Measurements from ENCODE around the gene HOOK2. TPM values are rescaled to one million over a fixed set of nuclear protein-coding genes. Genes with fewer than 3 reads are reported as not detected.
"Not testable (repeated sequence)": the region's sequence is repeated elsewhere in the genome, so short reads cannot be mapped to it uniquely, and the experiment has no call there.

The HOOK2 gene
- total and polyA plus RNA-seq, 4 donors: 39.8 to 67.4 (median 50.6) TPM

DNA sequence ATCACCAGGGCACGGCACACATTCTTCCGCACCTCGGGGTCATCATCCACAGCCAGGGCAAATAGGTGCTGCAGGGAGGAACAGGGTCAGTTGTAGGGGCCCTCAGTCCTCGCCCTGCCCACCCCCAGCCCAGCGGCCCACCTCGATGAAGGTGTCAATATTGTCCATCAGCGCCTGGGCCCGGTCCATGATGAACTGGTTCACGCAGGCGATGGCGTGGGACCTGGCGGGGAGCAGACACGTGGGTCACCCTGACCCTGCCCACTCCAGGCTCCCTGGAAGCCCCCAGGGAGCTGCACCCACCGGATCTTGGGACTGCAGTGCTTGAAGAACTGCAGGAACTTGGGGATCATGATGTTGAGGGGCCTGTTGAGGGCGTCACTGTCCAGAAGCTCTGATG, 60.2 kb downstream of the HOOK2 start:
- TF ChIP-seq, protein P1, sequence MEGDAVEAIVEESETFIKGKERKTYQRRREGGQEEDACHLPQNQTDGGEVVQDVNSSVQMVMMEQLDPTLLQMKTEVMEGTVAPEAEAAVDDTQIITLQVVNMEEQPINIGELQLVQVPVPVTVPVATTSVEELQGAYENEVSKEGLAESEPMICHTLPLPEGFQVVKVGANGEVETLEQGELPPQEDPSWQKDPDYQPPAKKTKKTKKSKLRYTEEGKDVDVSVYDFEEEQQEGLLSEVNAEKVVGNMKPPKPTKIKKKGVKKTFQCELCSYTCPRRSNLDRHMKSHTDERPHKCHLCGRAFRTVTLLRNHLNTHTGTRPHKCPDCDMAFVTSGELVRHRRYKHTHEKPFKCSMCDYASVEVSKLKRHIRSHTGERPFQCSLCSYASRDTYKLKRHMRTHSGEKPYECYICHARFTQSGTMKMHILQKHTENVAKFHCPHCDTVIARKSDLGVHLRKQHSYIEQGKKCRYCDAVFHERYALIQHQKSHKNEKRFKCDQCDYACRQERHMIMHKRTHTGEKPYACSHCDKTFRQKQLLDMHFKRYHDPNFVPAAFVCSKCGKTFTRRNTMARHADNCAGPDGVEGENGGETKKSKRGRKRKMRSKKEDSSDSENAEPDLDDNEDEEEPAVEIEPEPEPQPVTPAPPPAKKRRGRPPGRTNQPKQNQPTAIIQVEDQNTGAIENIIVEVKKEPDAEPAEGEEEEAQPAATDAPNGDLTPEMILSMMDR (IDR thresholded peaks at IDR 0.05; ENCODE audit: control extremely low read depth, extremely low read depth): no peak
- peaks cover 7 to 59% (median 55%) of the 10 kb centered on the region in 4 donors for H3K36me3 ChIP-seq (ENCODE audit: control insufficient read depth in 4 of 4, insufficient read depth in 4 of 4, low read length in 4 of 4)
- H3K4me1 ChIP-seq (ENCODE audit: control insufficient read depth in 5 of 5, insufficient read depth in 5 of 5, low read length in 5 of 5): peaks cover 0 to 3% (median under 1%) of the 10 kb centered on the region in 5 donors
- no peak overlapping the region for H3K9ac ChIP-seq (ENCODE audit: insufficient read depth in 1 of 2, low read length in 2 of 2)
- ATAC-seq (ENCODE audit: insufficient read depth, low FRiP score) (no peak), DNase-seq (no peak)
- no peak overlapping the region for H3K4me3 ChIP-seq
- WGBS, 2 donors: 95 to 96% methylated on average over 15 of the region's 15 CpGs
- no peaks in the 10 kb centered on the region for H3K9me3 ChIP-seq (ENCODE audit: control insufficient read depth in 4 of 4, insufficient read depth in 3 of 4, low read length in 3 of 4)
- no peak overlapping the region for H3K27ac ChIP-seq (ENCODE audit: low read depth in 1 of 2, low read length in 1 of 2)
- H3K27me3 ChIP-seq (ENCODE audit: control insufficient read depth in 3 of 3, insufficient read depth in 3 of 3, low read length in 2 of 3): no peaks in the 10 kb centered on the region

DNA sequence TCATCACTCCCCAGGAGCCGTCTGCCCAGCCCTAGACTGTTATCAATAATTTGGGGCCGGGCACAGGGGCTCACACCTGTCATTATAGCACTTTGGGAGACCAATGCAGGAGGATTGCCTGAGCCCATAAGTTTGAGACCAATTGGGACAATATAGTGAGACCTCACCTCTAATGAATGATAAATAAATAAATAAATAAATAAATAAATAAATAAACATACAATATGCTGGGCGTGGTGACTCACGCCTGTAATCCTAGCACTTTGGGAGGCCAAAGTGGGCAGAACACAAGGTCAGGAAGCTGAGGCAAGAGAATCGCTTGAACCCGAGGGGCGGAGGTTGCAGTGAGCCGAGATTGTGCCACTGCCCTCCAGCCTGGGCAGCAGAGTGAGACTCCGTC, 62.0 kb downstream of the HOOK2 start:
- not testable (repeated sequence) for H3K4me1 ChIP-seq (ENCODE audit: control insufficient read depth in 5 of 5, insufficient read depth in 5 of 5, low read length in 5 of 5); ATAC-seq (ENCODE audit: insufficient read depth, low FRiP score); H3K27me3 ChIP-seq (ENCODE audit: control insufficient read depth in 3 of 3, insufficient read depth in 3 of 3, low read length in 2 of 3); DNase-seq; H3K9me3 ChIP-seq (ENCODE audit: control insufficient read depth in 4 of 4, insufficient read depth in 3 of 4, low read length in 3 of 4); H3K4me3 ChIP-seq; H3K27ac ChIP-seq (ENCODE audit: low read depth in 1 of 2, low read length in 1 of 2); H3K9ac ChIP-seq (ENCODE audit: insufficient read depth in 1 of 2, low read length in 2 of 2)
- H3K36me3 ChIP-seq (ENCODE audit: control insufficient read depth in 4 of 4, insufficient read depth in 4 of 4, low read length in 4 of 4): peaks cover 18 to 56% (median 54%) of the 10 kb centered on the region in 4 donors
- WGBS, 2 donors: 93 to 98% methylated on average over 9 of the region's 9 CpGs

Small RNA genes within 50 kb of the gene (small RNA-seq; reads per million reads assigned to genes)
- gene MIR5684 (ENCODE audit: low replicate concordance): not detected

Other genes starting within 250 kb of the HOOK2 start
- gene ZNF564, start 224.1 kb downstream of the HOOK2 start, total RNA-seq: 10 to 100 TPM; 11.1 to 26.3 TPM
- 1 to 10 TPM; 5.2 to 5.3 TPM for gene ZNF564, start 224.1 kb downstream of the HOOK2 start, polyA plus RNA-seq
- 10 to 100 TPM in 1 of 2 donors, 1 to 10 TPM in 1; 7.7 to 10.4 TPM for gene ZNF490, start 164.7 kb downstream of the HOOK2 start, total RNA-seq
- under 1 TPM; 0.94 to 0.96 TPM for gene ZNF490, start 164.7 kb downstream of the HOOK2 start, polyA plus RNA-seq
- gene ZNF791, start 164.6 kb downstream of the HOOK2 start, total RNA-seq: 10 to 100 TPM; 20.7 to 33.4 TPM
- 10 to 100 TPM in 1 of 2 donors, 1 to 10 TPM in 1; 5.5 to 10.1 TPM for gene ZNF791, start 164.6 kb downstream of the HOOK2 start, polyA plus RNA-seq
- gene MAN2B1, start 108.8 kb downstream of the HOOK2 start, total RNA-seq: 100 to 1,000 TPM in 1 of 2 donors, 10 to 100 TPM in 1; 38.7 to 160 TPM
- gene MAN2B1, start 108.8 kb downstream of the HOOK2 start, polyA plus RNA-seq: 100 to 1,000 TPM in 1 of 2 donors, 10 to 100 TPM in 1; 93.2 to 118 TPM
- gene WDR83, start 108.7 kb downstream of the HOOK2 start, total RNA-seq: 10 to 100 TPM in 1 of 2 donors, 1 to 10 TPM in 1; 7.9 to 11.9 TPM
- gene WDR83, start 108.7 kb downstream of the HOOK2 start, polyA plus RNA-seq: 10 to 100 TPM; 11.8 to 15.8 TPM
- gene DHPS, start 93.7 kb downstream of the HOOK2 start, total RNA-seq: 10 to 100 TPM; 65.0 to 78.8 TPM
- gene DHPS, start 93.7 kb downstream of the HOOK2 start, polyA plus RNA-seq: 10 to 100 TPM; 70.7 to 80.8 TPM
- not detected for gene GNG14, start 87.6 kb downstream of the HOOK2 start, total RNA-seq
- not detected for gene GNG14, start 87.6 kb downstream of the HOOK2 start, polyA plus RNA-seq
- gene FBXW9, start 78.9 kb downstream of the HOOK2 start, total RNA-seq: 10 to 100 TPM; 10.7 to 17.1 TPM
- gene FBXW9, start 78.9 kb downstream of the HOOK2 start, polyA plus RNA-seq: 10 to 100 TPM in 1 of 2 donors, 1 to 10 TPM in 1; 6.8 to 13.0 TPM
- 10 to 100 TPM; 54.7 to 63.0 TPM for gene TNPO2, start 51.6 kb downstream of the HOOK2 start, total RNA-seq
- 10 to 100 TPM; 29.5 to 31.5 TPM for gene TNPO2, start 51.6 kb downstream of the HOOK2 start, polyA plus RNA-seq
- 100 to 1,000 TPM in 1 of 2 donors, 10 to 100 TPM in 1; 77.2 to 144 TPM for gene TRIR, start 40.9 kb downstream of the HOOK2 start, total RNA-seq
- 100 to 1,000 TPM; 226 to 422 TPM for gene TRIR, start 40.9 kb downstream of the HOOK2 start, polyA plus RNA-seq
- 10 to 100 TPM; 33.4 to 75.0 TPM for gene GET3, start 38.1 kb downstream of the HOOK2 start, total RNA-seq
- gene GET3, start 38.1 kb downstream of the HOOK2 start, polyA plus RNA-seq: 100 to 1,000 TPM in 1 of 2 donors, 10 to 100 TPM in 1; 78.8 to 112 TPM
- not detected for gene BEST2, start 23.8 kb downstream of the HOOK2 start, total RNA-seq
- under 1 TPM in 1 of 2 donors, not detected in 1; 0.02 TPM for gene BEST2, start 23.8 kb downstream of the HOOK2 start, polyA plus RNA-seq
- 100 to 1,000 TPM; 121 to 205 TPM for gene JUNB, start 15.9 kb upstream of the HOOK2 start, total RNA-seq
- 100 to 1,000 TPM; 111 to 689 TPM for gene JUNB, start 15.9 kb upstream of the HOOK2 start, polyA plus RNA-seq
- 100 to 1,000 TPM; 166 to 196 TPM for gene PRDX2, start 26.2 kb upstream of the HOOK2 start, total RNA-seq
- gene PRDX2, start 26.2 kb upstream of the HOOK2 start, polyA plus RNA-seq: 100 to 1,000 TPM; 132 to 181 TPM
- 1 to 10 TPM; 1.8 to 2.2 TPM for gene THSD8, start 26.5 kb upstream of the HOOK2 start, total RNA-seq
- 1 to 10 TPM in 1 of 2 donors, under 1 TPM in 1; 0.10 to 6.2 TPM for gene THSD8, start 26.5 kb upstream of the HOOK2 start, polyA plus RNA-seq
- gene RNASEH2A, start 31.0 kb upstream of the HOOK2 start, total RNA-seq: 10 to 100 TPM in 1 of 2 donors, 1 to 10 TPM in 1; 7.5 to 16.1 TPM
- gene RNASEH2A, start 31.0 kb upstream of the HOOK2 start, polyA plus RNA-seq: 10 to 100 TPM in 1 of 2 donors, 1 to 10 TPM in 1; 7.3 to 11.1 TPM
- gene RTBDN, start 59.0 kb upstream of the HOOK2 start, total RNA-seq: not detected
- gene RTBDN, start 59.0 kb upstream of the HOOK2 start, polyA plus RNA-seq: not detected
- gene MAST1, start 63.0 kb upstream of the HOOK2 start, total RNA-seq: under 1 TPM; 0.55 to 0.88 TPM
- under 1 TPM; 0.08 to 0.26 TPM for gene MAST1, start 63.0 kb upstream of the HOOK2 start, polyA plus RNA-seq
- gene DNASE2, start 105.9 kb upstream of the HOOK2 start, total RNA-seq: 10 to 100 TPM; 31.2 to 68.0 TPM
- gene DNASE2, start 105.9 kb upstream of the HOOK2 start, polyA plus RNA-seq: 10 to 100 TPM; 32.2 to 72.3 TPM
- 1 to 10 TPM in 1 of 2 donors, under 1 TPM in 1; 0.28 to 3.0 TPM for gene KLF1, start 111.6 kb upstream of the HOOK2 start, total RNA-seq
- gene KLF1, start 111.6 kb upstream of the HOOK2 start, polyA plus RNA-seq: under 1 TPM; 0.26 to 0.61 TPM
- gene GCDH, start 115.6 kb upstream of the HOOK2 start, total RNA-seq: 10 to 100 TPM; 24.0 to 31.3 TPM
- 10 to 100 TPM; 15.6 to 33.8 TPM for gene GCDH, start 115.6 kb upstream of the HOOK2 start, polyA plus RNA-seq
- not detected for gene SYCE2, start 143.7 kb upstream of the HOOK2 start, total RNA-seq
- gene SYCE2, start 143.7 kb upstream of the HOOK2 start, polyA plus RNA-seq: under 1 TPM; 0.13 to 0.28 TPM
- gene FARSA, start 158.2 kb upstream of the HOOK2 start, total RNA-seq: 10 to 100 TPM; 27.8 to 65.7 TPM
- gene FARSA, start 158.2 kb upstream of the HOOK2 start, polyA plus RNA-seq: 10 to 100 TPM; 39.8 to 72.1 TPM
- 1,000 to 10,000 TPM in 1 of 2 donors, 100 to 1,000 TPM in 1; 479 to 1,551 TPM for gene CALR, start 163.1 kb upstream of the HOOK2 start, total RNA-seq
- gene CALR, start 163.1 kb upstream of the HOOK2 start, polyA plus RNA-seq: 1,000 to 10,000 TPM in 1 of 2 donors, 100 to 1,000 TPM in 1; 415 to 1,123 TPM
- gene RAD23A, start 170.3 kb upstream of the HOOK2 start, total RNA-seq: 100 to 1,000 TPM in 1 of 2 donors, 10 to 100 TPM in 1; 79.7 to 122 TPM
- gene RAD23A, start 170.3 kb upstream of the HOOK2 start, polyA plus RNA-seq: 100 to 1,000 TPM; 112 to 186 TPM
- gene GADD45GIP1, start 181.7 kb upstream of the HOOK2 start, total RNA-seq: 10 to 100 TPM; 14.9 to 22.6 TPM
- gene GADD45GIP1, start 181.7 kb upstream of the HOOK2 start, polyA plus RNA-seq: 10 to 100 TPM; 50.0 to 69.0 TPM
- gene DAND5, start 194.0 kb upstream of the HOOK2 start, total RNA-seq: under 1 TPM; 0.20 to 0.25 TPM
- under 1 TPM; 0.01 to 0.14 TPM for gene DAND5, start 194.0 kb upstream of the HOOK2 start, polyA plus RNA-seq
- 100 to 1,000 TPM; 129 to 190 TPM for gene NFIX, start 219.9 kb upstream of the HOOK2 start, total RNA-seq
- gene NFIX, start 219.9 kb upstream of the HOOK2 start, polyA plus RNA-seq: 10 to 100 TPM; 26.0 to 50.5 TPM

All from lung (tissue), 13 donors.